Mucosa of rectum (tissue), 2 donors: ENCODE measurements around the gene APIP.
A peak's percentile ranks its signal among the peaks of the same experiment; 100 is the strongest.

Experiments used
- H3K27ac ChIP-seq, 2 donors: one replicate each; pipeline ENCODE4 v1.7.0; 2013; ENCODE audit warnings: inconsistent platforms in 2 of 2, low read depth in 2 of 2, low read length in 2 of 2
- H3K27me3 ChIP-seq, 2 donors: one replicate each; pipeline ENCODE4 v1.7.0; 2013; ENCODE audit warnings: low read length in 2 of 2; ENCODE audit not compliant: control insufficient read depth in 2 of 2, insufficient read depth in 2 of 2
- H3K36me3 ChIP-seq, 2 donors: one replicate each; pipeline ENCODE4 v1.7.0; 2013; ENCODE audit warnings: low read length in 2 of 2; ENCODE audit not compliant: control insufficient read depth in 2 of 2, insufficient read depth in 2 of 2
- H3K4me1 ChIP-seq, 2 donors: one replicate each; pipeline ENCODE4 v1.7.0; 2013; ENCODE audit warnings: low read length in 2 of 2, mild to moderate bottlenecking in 1 of 2; ENCODE audit not compliant: control insufficient read depth in 2 of 2, insufficient read depth in 2 of 2
- H3K4me3 ChIP-seq, 2 donors: one replicate each; pipeline ENCODE4 v1.7.0; 2013; ENCODE audit warnings: low read length in 2 of 2
- H3K9ac ChIP-seq, 2 donors: one replicate each; pipeline ENCODE4 v1.7.0; 2013; ENCODE audit warnings: low read length in 2 of 2, low read depth in 1 of 2, mild to moderate bottlenecking in 1 of 2
- H3K9me3 ChIP-seq, 2 donors: one replicate each; pipeline ENCODE4 v1.7.0; 2013; ENCODE audit warnings: low read length in 2 of 2; ENCODE audit not compliant: control insufficient read depth in 2 of 2
- donor health status: healthy.
- donor health status: Normal muscosa, but diverticular disease.

Gene APIP

GRCh38 chr11:34890812-34891211, 25.4 kb downstream of the APIP start:
- Histone ChIP-seq H3K27ac (no peak overlapping the region), H3K4me3 (no peak overlapping the region), H3K9ac (no peak overlapping the region), H3K4me1 (peaks cover 0 to 5% of the 10 kb centered on the region in 2 donors), H3K27me3 (no peaks in the 10 kb centered on the region), H3K36me3 (peaks cover 0 to 5% of the 10 kb centered on the region in 2 donors), H3K9me3 (no peaks in the 10 kb centered on the region)

GRCh38 chr11:34890089-34890488, 26.1 kb downstream of the APIP start:
- H3K9me3 ChIP-seq = no peaks in the 10 kb centered on the region
- H3K27ac ChIP-seq = no peak overlapping the region
- no peak overlapping the region for H3K9ac ChIP-seq
- H3K27me3 ChIP-seq = no peaks in the 10 kb centered on the region
- peaks cover 0 to 5% of the 10 kb centered on the region in 2 donors for H3K36me3 ChIP-seq
- peaks cover 0 to 5% of the 10 kb centered on the region in 2 donors for H3K4me1 ChIP-seq
- H3K4me3 ChIP-seq = no peak overlapping the region

GRCh38 chr11:34887260-34887659, 28.9 kb downstream of the APIP start:
- Histone ChIP-seq H3K36me3 (peaks cover 0 to 5% of the 10 kb centered on the region in 2 donors), H3K9me3 (no peaks in the 10 kb centered on the region), H3K27ac (peak overlapping the region in 1 of 2 donors; percentile 7), H3K27me3 (no peaks in the 10 kb centered on the region), H3K4me1 (peaks cover 0 to 5% of the 10 kb centered on the region in 2 donors), H3K9ac (no peak overlapping the region), H3K4me3 (no peak overlapping the region)

GRCh38 chr11:34886609-34887008, 29.6 kb downstream of the APIP start:
- peaks cover 0 to 5% of the 10 kb centered on the region in 2 donors for H3K36me3 ChIP-seq
- no peak overlapping the region for H3K4me3 ChIP-seq
- H3K9ac ChIP-seq = no peak overlapping the region
- H3K27me3 ChIP-seq = no peaks in the 10 kb centered on the region
- peak overlapping the region in 1 of 2 donors; percentile 7 for H3K27ac ChIP-seq
- H3K9me3 ChIP-seq = no peaks in the 10 kb centered on the region
- peaks cover 0 to 5% of the 10 kb centered on the region in 2 donors for H3K4me1 ChIP-seq

- Histone ChIP-seq H3K36me3 (peaks cover 0 to 4% of the 10 kb centered on the region in 2 donors), H3K9me3 (no peaks in the 10 kb centered on the region), H3K27me3 (no peaks in the 10 kb centered on the region), H3K27ac (no peak overlapping the region), H3K4me1 (no peaks in the 10 kb centered on the region), H3K4me3 (no peak overlapping the region), H3K9ac (no peak overlapping the region)
These were observed 34.3 kb downstream of the APIP start for GRCh38 chr11:34881900-34882299.

GRCh38 chr11:34877375-34877975, 38.7 kb downstream of the APIP start:
- no peaks in the 10 kb centered on the region for H3K27me3 ChIP-seq
- no peaks in the 10 kb centered on the region for H3K36me3 ChIP-seq
- no peak overlapping the region for H3K27ac ChIP-seq
- H3K4me3 ChIP-seq = no peak overlapping the region
- H3K4me1 ChIP-seq = no peaks in the 10 kb centered on the region
- no peaks in the 10 kb centered on the region for H3K9me3 ChIP-seq
- H3K9ac ChIP-seq = no peak overlapping the region

- Histone ChIP-seq H3K4me1 (no peaks in the 10 kb centered on the region), H3K9me3 (no peaks in the 10 kb centered on the region), H3K4me3 (no peak overlapping the region)
These were observed 42.0 kb downstream of the APIP start for GRCh38 chr11:34874202-34874601.

GRCh38 chr11:34870548-34871196, 45.5 kb downstream of the APIP start:
- Histone ChIP-seq H3K36me3 (no peaks in the 10 kb centered on the region), H3K27me3 (no peaks in the 10 kb centered on the region), H3K9me3 (no peaks in the 10 kb centered on the region), H3K9ac (no peak overlapping the region), H3K27ac (no peak overlapping the region), H3K4me1 (no peaks in the 10 kb centered on the region), H3K4me3 (no peak overlapping the region)

More at GRCh38 chr11:34874202-34874601, 42.0 kb downstream of the APIP start:
- Histone ChIP-seq H3K27ac (no peak overlapping the region), H3K9ac (no peak overlapping the region), H3K27me3 (no peaks in the 10 kb centered on the region), H3K36me3 (no peaks in the 10 kb centered on the region)

- H3K4me1 ChIP-seq = peaks cover 0 to 8% of the 10 kb centered on the region in 2 donors
- no peaks in the 10 kb centered on the region for H3K27me3 ChIP-seq
- H3K27ac ChIP-seq = no peak overlapping the region
- no peak overlapping the region for H3K4me3 ChIP-seq
- no peaks in the 10 kb centered on the region for H3K9me3 ChIP-seq
- H3K9ac ChIP-seq = no peak overlapping the region
- H3K36me3 ChIP-seq = no peaks in the 10 kb centered on the region
These were observed 46.8 kb downstream of the APIP start for GRCh38 chr11:34869425-34869824.

GRCh38 chr11:34866375-34866774, 49.8 kb downstream of the APIP start:
- no peaks in the 10 kb centered on the region for H3K36me3 ChIP-seq
- H3K9ac ChIP-seq = no peak overlapping the region

More at GRCh38 chr11:34866375-34866774, 49.8 kb downstream of the APIP start:
- Histone ChIP-seq H3K4me3 (no peak overlapping the region), H3K27me3 (no peaks in the 10 kb centered on the region), H3K27ac (no peak overlapping the region), H3K9me3 (no peaks in the 10 kb centered on the region), H3K4me1 (peaks cover 0 to 8% of the 10 kb centered on the region in 2 donors)
